GM10266 (cell line): ENCODE measurements around the gene SLC7A8.

Experiments
- DNase-seq: peaks from one replicate; pipeline ENCODE4 v3.0.0; 2012; ENCODE audit errors: extremely low spot score
- TF ChIP-seq, protein P1 (sequence below): IDR thresholded peaks from 2 replicates; pipeline ENCODE4 v1.5.1; 2012; ENCODE audit warnings: mild to moderate bottlenecking, low read depth; ENCODE audit not compliant: control insufficient read depth, insufficient read depth; ENCODE audit errors: missing control alignments

The SLC7A8 gene

DNA sequence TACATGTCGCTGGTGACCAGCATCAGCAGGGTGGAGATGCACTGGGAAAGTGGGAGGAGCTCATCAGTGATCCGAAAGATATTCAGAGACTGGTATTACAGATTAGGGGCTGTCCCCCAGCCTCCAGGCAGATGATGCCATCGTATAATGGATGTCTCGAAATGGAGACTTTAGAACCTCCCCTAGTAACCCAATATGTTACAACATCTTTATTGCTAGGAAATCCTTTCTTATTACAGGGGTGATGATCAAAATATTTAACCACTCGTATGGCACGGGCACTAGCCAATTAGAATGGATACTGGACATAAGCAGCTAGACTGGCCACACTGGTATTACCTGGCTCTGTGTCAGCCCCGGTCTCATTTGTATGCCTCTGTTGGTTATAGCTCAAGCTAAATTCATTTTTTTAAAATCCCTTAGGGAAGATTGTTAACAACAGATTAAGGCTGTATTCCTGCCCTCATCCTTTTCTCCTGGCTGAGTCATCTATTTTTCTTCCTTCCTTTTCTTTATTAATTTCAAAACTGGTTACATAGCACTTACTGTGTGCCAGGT lies 53.6 kb downstream of the SLC7A8 start:
- TF ChIP-seq, protein P1, sequence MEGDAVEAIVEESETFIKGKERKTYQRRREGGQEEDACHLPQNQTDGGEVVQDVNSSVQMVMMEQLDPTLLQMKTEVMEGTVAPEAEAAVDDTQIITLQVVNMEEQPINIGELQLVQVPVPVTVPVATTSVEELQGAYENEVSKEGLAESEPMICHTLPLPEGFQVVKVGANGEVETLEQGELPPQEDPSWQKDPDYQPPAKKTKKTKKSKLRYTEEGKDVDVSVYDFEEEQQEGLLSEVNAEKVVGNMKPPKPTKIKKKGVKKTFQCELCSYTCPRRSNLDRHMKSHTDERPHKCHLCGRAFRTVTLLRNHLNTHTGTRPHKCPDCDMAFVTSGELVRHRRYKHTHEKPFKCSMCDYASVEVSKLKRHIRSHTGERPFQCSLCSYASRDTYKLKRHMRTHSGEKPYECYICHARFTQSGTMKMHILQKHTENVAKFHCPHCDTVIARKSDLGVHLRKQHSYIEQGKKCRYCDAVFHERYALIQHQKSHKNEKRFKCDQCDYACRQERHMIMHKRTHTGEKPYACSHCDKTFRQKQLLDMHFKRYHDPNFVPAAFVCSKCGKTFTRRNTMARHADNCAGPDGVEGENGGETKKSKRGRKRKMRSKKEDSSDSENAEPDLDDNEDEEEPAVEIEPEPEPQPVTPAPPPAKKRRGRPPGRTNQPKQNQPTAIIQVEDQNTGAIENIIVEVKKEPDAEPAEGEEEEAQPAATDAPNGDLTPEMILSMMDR: no peak
- no peak for DNase-seq

DNA sequence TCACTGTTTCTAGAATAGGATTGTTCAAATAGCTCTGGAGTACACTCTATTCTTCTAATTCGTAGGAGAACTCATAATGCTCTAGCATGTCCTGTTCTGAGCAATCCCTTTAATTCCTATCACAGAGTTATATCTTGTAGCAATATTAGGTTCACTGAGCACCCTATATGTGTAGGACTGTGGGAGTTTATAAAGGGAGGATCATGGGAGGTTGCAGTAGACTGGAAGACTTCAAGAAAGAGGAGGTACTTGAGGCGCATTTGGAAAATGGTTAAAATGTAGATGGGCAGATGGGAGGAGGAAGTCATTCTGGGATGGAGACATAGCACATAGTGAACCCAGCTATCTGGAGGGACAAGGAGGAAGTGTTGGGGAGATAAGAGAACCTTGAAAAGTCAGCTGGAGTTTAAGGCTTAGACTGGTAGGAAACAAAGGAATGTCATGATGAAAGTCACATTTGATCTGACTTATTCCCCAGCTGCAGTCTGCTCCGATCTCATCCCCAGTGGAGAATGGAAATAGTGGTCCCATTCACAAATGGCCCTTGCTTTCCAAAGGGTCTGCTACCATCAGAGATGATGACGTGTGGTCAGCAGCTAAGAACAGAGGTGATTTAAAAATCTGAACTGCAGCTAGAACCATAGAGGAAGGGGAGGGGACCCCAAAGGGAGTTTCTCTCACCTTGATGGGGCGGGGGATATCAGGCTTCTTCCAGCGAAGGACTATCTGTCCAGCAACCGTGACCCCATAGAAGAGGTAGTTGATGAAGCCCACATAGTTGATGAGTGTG lies 54.3 kb downstream of the SLC7A8 start:
- DNase-seq: no peak
- TF ChIP-seq, protein P1: no peak

DNA sequence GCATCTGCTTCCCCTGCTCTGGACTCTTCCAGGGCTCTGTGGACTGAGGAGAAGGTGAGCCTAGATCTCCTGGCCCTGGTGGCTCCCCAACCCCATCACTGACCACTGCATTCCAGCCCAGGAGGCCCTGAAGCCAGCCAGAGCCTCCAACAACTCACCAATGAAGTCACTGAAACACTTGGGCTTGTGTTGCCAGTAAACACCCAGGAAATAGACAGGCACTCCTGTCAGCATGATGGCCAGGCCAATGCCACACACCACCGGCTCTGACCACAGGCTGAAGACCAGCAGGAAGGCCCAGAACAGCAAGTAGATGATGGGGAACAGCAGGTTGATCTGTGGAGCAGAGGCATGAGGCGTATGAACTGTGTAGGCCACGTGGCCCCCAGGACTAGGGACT lies 55.6 kb downstream of the SLC7A8 start:
- no peak for DNase-seq
- TF ChIP-seq, protein P1: no peak

DNA sequence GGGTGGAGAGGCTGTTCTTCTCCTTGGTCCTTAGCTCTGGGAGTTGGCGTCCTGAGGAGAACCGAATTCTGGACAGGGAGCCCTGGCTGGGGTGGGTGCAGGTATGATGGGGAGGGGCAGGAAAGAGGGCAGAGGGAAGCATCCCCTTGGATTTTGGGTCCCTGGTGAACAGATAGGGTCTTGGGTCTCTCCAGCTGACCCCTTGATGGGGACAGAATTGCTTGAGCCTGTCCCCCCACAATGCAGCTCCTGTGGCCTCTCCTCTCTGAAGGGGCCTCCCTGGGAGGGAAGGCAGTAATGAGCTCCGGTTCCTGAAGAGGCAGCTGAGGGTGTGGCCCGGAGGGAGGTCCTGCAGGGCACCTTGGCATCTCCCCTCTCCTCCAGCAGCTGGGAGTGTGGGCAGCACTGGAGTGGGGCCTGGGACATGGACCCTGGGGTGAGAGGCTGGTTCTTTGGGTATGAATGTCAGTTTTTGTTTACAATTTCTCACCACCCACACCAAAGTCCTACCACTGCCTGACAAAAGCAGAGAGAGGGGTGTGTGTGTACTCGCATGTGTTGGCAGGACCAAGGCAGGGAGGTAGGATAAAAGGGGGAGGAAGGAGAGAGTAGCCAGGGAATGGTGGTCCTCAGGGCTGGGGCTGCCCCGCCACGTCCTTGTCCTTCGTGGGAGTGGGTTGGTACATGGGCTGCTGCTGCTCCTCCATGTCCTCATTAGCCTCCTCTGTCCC lies 56.7 kb downstream of the SLC7A8 start:
- TF ChIP-seq, protein P1: no peak
- no peak for DNase-seq

DNA sequence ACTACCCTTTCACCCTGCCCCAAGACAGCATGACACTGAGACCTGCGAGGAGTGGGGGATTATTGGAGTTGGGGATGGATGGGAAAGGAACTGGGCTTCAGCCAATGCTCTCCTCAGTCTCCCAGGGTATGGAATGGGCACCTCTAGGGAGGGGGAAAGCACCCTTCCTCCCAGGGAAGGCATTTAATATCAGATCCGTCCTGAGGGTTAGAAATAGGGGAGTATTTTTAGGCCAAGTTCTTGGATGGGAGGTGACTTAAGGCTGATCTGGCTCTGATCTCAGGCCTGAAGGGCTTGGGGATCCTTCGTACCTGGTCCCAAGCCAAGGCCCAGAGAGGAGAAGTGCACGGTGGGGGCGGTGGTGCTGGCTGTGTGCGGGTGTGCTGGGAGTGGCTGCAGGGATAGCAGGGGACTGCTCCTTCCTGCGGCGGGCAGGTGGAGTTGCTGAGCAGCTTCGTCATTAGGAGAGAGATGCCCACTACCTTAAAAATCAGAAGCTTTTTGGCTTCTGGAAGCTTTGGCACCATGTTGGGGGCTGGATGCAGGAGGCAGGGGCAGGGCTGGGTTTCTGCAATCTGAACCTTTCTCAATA lies 57.4 kb downstream of the SLC7A8 start:
- TF ChIP-seq, protein P1: no peak
- DNase-seq: no peak

DNA sequence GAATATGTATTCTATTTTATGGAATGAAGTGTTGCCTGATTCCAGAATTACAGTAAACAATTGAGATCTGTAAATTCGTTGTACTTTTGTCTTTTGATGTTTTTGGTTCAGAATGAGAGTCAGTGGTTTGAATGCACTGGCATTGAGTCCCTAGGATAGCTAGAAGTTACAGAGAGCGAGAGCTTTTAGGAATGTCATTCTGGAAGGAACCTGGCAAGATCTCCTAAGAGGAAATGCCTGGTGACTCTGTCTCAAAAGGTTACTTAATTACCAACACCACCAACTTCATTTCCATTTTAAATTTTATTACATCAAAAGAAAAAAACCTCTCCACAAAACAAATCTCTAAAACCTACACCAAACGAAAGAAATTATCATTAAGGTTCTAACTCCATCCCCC lies 58.4 kb downstream of the SLC7A8 start:
- DNase-seq: no peak
- TF ChIP-seq, protein P1: no peak
